CD1c-positive myeloid dendritic cell (primary cell): ENCODE measurements around the gene PTPN3.
A peak's percentile ranks its signal among the peaks of the same experiment; 100 is the strongest.

Source experiments
- DNase-seq: peaks from one replicate; pipeline ENCODE4 v3.0.0-alpha.2; 2016; ENCODE audit errors: extremely low spot score

Gene PTPN3

DNA sequence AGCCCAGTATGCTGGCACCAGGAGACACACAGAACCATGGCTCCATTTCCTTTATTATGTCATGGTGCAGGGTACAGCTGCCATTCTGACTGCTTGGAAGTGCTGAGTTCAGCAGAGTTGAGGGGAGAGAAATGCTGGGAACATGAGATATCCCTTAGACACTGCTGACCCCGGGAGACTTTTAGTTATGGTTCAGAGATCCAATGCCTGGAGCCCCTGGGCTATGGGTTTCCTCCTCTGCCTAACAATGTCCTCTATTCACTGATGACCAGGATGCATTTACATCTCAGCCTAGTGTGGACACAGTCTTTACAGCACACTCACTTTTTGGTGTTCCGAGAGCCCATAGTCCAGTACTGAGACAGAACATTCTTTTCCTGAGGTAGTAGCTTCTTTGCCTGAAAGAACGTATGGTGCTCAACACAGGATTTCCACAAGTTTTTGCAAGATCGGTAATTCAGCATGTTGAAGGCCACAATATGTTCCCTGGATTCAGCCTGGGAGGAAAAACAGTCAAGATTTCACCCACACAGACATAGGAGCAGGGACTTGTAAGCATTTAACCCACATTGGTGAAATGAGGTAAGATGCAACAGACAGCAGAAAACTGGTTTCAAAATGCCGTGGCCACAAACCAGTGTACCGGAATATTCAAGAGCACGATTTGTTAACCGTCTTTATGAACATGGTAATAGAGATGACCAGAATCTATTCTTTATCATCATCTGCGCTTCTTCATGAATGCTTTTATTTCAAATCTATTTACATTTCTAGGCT lies 71.3 kb downstream of the PTPN3 start:
- DNase-seq, result no peak

DNA sequence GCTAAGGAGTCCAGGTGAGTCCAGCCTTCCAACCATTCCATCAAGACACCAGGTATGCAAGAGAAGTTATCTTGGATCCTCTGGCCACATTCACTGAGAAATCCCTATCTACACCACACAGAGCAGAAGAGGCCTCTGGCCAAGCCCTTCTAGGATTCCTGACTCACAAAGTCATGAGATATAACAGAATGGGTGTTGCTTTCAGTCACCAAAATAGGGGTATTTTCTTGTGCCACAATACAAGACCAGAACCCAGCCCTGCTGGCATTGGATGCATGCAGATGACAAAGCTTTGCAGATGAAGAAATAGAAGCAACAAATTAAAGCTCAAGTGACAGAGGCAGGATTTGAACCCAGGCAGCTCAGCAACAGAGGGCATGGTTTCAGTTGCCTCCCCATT lies 73.5 kb downstream of the PTPN3 start:
- no peak for DNase-seq

DNA sequence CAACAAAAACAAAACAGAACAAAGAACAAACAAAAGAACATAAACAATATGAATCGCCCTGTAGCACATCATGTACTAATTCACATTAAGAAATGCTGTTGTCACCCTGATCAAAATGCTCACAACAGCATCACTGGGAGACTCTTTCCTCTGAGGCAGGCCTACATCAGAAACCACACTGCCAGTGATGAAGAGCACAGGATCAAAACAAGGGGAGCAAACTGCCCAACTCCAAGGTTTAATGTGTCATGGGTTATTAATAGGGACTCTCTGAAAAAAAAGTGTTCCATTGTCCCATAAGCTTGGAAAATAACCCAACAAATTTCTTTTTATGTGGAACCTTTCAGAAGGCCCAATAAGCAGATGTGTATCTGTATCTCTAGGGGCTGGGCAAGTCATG lies 74.2 kb downstream of the PTPN3 start:
- no peak for DNase-seq

DNA sequence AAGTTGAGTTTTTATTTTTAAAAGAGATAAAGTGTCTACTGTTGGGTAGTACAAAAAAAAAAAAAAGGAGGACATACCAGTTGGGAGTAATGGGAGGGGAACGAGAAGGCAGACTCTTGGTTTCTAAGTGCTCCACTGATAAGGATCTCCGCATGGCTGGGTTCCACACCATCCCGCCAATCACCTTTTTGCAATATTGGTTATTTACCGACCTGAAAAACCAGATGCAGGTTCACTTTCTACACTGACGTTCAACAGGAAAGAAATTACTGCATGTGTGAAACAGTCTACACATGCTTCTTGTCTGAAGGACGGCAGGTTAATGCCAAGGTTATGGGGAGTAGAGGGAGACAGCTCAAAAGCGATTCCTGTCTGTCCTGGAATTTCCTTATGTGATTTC lies 75.5 kb downstream of the PTPN3 start:
- DNase-seq, result no peak

DNA sequence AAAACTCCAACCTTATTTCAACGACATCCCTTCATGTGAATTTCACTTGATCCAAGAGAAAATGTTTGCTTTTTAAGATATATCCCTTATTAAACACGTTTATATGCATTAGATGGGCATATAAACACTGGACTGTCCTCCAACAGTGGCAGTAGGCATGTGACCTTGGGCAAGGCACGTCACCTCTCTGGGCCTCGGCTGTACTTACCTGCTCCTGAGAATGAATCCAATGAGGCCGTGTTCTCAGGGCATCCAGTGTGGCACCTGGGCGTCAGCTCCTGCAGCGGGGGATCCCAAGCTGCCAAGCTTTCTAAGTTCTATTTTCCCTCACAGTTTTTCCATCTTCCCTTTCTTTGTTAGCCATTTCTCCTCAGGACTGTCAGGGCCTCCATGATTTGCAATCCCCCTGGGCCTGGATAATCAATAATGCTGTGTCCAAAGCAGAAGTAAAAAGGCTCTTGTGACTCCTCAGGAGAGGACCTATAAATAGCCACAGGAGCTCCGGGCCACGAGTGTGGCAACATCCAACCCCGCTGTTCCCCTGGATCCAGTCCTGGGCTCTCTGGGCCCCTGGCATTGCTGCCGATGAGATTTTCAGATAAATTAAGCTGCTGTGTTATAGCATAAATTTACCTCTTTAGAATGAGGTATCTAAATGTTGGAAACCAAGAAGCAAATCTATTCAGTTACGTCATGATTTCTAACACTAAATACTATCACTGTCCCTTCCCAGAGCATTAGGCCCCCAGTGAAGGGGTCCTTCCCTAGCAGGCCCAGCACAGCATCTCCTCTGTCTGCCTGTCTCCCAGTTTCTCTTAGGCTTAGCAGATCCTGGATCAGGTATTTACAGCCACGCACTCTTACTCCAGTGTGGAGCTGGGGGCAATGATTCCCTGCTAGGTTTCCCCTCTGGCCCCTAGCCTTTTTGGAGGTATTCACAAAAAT lies 76.8 kb downstream of the PTPN3 start:
- DNase-seq, result no peak

DNA sequence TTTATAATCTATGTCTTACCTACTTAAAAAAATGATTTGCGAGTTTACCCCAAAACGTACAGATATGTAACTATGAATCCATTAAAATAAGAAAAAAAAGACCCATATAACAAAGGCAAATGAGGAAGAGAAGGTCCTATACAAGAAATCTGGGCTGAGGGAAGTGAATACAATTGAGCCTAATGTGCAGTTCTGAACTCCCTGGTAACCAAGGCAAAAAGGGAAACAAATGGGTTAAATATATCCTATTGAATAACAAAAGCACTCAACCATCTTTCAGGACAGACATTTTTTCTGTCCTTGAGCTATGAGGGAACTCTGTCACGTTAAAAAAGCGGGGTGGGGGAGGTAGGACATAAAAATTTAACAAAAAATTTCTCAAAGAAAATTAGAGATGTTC lies 78.6 kb downstream of the PTPN3 start:
- no peak for DNase-seq

DNA sequence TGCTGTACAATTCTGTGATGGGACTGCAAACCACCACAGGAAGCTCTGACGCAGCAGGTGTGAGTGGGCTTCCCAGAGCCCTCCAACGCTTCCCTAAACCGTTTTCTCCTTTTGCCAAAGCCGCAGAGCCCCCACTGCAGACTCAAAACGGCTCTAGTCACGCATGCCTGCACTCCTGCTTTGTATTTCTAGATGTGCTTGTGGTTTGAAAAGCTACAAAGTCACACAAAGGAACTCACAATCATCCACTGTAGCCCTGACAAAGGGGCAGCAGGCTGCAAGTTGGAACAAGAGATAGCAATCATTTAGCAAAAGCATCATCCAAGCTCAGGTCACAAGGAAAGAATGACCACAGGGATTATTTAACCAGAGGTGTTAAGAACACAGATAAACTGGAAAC lies 79.3 kb downstream of the PTPN3 start:
- no peak for DNase-seq

DNA sequence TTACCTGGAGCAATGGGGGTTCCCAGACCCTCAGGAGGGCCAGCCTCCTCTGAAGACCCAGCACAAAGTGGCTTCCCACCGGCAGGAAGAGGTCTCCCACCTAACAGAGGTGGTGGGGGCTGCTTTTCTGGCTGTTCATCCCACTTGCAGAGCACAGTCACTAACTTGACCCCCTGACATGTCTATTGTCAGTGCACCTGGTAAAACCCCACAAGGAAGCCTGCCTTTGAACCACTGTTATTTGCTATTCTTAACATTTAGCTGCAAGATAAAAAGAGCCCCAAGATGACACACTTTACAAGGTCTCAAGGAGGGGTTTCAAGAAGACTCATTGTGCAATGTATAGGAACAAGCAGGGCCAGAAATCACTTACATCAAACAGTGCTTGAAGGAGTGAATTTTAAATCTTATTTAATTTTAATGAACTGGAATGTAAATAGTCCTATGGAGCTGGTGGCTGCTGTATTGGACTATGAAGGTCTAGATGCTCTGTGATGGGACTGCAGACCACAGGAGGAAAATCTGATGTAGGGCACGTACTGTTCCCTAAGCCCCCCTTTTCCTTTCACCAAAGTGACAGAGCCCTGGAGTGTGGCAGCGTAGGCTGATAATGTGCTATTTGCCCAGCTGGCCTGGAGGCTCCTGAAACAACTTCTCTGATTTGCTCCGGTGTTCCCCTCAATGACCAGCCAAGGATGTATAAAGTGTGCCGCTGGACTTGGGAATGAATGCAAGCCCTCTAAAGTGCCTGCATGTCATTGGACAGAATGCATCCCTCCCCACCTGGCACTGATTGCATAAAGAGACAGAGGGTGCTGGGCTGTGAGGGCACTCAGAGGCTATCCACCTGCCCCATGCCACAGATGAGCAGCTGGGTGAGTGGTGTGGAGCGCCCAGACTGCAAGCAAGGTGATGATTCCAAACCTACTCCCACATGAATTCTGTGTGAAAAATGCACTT lies 80.2 kb downstream of the PTPN3 start:
- DNase-seq, result no peak

DNA sequence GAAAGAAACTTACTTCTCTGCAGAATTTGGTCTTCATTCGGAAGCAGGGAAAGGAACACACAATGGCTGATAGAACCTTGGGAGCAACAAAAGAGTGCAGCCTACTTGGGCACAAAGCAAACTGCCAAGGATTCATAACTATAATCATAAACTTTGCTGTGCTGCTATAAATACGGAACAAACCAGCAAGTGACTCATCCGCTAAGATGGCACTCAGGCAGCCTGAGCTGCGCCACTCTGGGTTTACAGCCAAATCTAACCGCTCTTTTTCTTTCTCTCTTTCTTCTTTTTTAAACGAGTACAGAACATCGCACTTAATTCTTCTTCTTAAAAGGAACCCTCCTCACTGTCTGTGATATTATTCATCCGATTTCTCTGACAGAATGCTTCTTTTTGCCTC lies 81.1 kb downstream of the PTPN3 start:
- no peak for DNase-seq

DNA sequence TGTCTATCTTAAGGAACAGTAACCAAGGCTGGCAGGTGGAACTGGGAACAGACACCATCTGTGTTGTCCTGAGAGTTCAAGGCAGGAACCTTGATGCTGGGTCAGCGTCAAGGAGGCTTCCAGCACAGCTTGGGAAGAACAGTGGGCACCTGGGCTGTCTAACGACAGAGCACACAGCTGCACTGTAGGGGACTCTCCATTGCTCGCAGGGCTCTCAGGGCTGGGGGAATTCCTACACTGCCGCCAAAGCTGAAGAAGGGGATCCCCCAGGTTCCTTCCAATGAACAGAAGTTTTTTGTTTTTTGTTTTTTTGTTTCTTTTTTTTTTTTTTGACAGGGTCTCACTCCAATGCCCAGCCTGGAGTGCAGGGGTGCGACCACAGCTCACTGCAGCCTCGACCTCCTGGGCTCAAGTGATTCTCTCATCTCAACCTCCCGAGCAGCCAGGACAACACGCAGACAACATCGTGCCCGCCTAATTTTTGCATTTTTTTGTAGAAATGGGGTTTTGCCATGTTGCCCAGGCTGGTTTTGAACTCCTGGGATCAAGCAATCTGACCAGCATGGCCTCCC lies 81.9 kb downstream of the PTPN3 start:
- no peak for DNase-seq

DNA sequence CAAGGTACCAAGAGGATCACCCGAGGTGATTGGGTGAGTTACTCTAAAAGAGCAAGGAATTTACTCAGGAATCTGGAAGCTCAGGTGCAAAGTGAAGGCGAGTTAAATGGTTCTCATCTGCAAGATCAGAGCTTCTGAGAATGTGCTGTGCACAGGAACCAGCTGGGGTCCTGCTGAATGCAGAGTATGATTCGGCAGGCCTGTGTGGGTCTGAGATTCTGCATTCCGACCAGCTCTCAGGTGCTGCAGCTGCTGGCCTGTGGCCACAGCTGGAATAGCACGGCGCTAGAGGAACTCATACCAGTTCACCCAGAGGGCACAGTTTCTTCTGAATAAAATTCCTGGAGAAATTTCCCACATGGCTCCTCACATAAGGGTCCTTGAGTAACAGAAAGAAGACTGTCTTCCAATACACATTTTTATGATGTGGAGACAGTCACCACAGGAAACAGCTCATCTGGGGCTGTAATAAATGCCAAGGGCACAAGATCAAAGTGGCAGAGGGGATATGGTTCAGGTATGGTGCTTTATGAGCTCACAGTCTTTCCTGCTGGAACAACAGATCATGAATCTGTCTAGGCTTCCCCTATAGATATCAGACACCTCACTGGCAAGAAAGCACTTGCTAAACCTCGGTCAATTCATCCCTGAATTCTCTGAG lies 83.9 kb downstream of the PTPN3 start:
- no peak for DNase-seq

DNA sequence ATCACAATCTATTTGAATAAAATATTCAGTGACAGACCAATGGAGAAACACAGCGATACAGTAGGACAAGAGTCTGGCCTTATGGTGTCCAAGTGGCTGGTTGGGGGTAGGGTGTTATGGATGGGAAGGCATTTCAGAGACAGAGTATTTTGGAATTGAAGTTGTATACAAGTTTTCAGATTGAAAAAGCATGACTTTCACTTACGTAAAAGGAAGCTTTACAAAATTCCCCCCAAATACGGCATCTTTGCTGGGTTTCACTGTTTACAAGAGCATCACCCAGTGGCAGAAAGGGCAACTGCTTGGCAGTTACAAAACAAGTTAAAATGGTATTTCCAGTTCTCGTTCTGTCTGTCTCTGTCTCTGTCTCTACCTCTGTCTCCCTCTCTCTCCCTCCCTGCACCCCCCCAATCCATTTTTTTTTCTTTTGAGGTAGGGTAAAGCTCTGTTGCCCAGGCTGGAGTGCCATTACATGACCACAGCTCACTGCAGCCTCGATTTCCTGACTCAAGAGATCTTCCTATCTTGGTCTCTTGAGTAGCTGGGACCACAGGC lies 86.2 kb downstream of the PTPN3 start:
- peak; percentile 7 for DNase-seq

DNA sequence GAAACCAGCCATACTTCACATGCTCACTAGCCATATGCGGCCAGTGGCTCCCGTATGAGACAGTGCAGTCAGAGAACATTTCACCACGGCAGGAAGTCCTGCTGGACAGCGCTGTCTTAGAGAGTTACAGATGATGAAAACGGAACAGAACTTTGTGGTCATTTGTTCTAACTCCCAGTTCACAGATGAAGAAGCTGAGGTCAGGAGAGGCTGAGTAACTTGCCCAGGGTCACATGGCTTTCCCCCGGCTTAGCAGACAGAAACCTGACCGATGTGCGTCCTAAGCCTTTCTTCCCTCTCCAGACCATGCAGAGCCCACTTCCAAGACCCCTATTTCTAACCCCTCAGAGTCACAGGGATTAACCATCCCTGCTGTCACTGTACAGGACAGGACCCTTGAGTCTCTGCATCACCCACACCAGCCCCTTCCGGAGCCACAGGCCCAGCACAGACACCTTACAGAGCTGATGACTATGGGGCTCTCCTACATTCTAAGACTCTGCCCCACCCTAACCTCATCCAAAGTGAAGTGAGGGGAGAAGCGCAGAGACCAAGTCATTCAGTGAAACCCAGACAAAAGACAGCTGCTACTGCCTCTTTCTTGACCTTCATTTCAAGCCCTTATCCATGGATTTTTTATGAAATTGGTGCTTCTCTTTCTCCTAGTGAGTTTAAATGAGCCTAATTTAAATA lies 86.9 kb downstream of the PTPN3 start:
- DNase-seq, result no peak

DNA sequence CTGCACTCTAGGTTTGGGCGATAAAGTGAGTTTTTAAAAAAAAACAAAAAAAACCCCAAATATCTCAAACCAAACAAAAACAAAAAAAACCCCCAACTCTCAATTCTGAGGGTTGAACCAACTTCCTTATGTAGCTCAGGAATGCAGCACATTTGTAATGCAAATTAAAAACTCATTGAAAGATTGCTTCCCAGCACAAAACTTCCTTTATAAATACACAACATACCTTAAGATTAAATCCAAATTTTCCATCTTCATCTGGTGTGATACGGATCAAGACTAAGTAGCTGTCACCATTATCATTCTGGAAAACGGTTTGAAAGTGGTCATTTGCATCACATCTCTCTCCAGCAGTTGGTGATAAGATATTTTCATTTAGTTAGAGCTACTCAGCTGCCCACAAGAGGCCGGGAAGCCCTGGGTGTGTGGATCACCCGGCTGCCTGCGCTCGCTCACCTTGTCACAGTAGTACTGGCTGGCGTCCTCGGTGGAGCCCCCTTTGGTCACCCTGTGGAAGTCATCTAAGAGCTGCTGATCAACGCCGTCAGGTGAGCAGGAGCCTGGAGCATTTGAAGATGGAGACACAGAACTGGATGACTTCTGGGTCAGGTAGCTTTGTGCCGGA lies 88.2 kb downstream of the PTPN3 start:
- DNase-seq, result no peak

DNA sequence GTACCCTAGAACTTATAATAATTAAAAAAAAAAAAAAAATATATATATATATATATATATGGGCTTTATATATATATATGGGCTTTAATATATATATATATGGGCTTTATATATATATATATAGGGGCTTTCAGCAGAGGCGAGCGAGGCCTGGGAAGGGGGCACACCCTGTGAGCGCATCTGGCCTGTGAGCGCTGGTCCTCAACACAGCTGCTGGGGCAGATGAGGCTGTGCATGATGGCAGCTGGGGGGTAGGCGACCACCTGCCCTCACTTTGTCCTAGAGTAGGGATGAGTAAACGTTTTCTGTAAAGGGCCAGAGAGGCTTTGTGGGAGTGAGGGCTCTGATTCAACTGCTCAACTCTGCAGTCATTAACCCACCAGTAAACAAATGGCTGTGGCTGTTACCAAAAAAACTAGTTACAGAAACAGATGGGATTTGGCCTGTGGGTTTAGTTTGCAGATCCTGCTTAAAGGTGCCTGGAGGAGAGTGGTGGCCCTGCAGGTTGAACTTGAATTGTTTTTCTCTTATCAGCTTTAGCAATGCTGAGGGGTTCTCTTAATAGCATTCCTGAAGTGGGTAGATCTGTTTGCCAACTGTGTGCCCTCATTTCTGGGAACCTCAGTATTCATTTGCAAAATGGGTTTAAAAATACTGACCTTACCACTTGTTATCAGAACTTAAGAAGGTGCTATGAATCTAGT lies 89.2 kb downstream of the PTPN3 start:
- DNase-seq, result no peak

DNA sequence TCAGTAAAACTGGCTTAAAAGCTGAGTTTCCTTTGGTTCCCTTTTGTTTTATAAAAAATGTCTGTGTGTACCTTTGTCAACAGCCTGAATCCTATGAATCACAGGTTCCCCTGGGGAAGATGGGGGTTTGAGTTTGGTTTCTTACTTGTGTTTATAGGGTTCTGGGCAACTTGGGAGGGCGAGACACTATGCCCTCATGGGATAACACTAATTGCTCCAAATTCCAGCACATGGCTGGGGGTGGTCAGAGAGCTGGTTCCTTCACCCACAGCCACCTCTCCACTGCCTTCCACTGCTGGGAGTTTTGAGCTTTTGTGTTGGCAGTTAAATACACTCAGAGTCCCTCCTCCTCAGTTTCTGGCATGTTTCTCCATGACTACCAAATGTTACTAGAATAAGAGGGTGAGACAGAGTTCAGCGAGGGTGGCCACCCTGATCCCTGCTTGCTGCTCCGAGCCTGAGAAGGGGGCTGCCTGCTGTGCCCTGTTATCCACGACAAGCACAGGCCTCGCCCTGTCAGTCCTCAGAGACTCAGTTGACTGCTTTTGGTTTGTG lies 94.3 kb downstream of the PTPN3 start:
- DNase-seq, result no peak

DNA sequence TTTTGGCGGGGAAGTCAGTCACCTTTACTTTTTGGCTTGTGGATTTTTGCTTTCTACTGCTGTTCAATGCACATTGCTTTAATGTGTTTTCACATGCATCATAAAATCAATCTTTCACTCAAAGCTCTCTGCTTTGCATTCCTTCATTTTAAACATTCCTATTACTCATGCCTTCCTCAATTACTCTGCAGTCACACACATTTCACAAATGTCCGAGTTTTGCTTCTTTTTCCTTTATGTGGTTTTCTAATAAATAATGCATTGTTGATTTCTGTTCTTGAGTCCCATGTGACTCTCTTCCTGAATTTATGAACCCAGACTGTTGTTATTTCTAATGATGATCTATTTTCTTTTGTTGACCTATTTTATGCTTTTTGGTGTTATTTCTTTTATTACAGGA lies 95.0 kb downstream of the PTPN3 start:
- DNase-seq, result no peak

DNA sequence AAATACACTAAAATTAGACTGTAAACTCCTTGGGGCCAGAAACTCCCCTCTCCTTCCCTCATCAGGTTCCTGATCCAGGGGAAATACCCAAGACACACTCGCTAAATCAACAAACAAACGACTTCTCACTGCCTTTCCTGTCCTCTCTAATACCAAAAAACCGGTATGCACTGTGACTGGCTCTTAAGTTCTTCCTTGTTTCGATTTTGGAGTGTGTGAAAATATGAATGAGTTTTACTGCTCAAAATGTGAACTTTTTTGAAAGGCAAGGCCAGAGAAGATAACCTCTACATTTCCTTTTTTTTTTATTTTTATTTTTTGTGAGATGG lies 96.2 kb downstream of the PTPN3 start:
- DNase-seq, result no peak
